ENCODE measurements around the gene TREML2. TPM values are rescaled to one million over a fixed set of nuclear protein-coding genes. Genes with fewer than 3 reads are reported as not detected.

Gene TREML2
- total RNA-seq, 1 experiment from 2014 or later = not detected

DNA sequence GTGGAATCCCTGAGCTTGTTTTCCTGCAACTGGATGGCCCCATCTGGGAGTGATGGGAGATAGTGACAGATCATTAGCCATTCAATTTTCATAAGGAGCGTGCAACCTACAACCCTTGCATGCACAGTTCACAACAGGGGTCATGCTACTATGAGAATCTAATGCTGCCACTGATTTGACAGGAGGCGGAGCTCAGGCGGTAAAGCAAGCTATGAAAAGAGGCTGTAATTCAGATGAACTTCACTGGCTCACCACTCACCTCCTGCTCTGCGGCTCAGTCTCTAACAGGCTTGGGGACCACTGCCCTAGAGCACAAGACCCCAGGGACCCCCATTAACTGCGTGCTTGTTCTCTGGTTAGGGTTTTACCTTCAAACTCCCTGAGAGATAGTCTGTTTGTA is 14.8 kb upstream of the TREML2 start:
- Histone ChIP-seq H3K27ac (ENCODE audit: low read length) (no peak overlapping the region), H3K9ac (ENCODE audit: low read length) (no peak overlapping the region), H3K9me2 (replicated peaks; ENCODE audit: low read length) (no peaks in the 10 kb centered on the region), H3K4me3 (ENCODE audit: low read length) (no peak overlapping the region), H3K4me2 (ENCODE audit: low read length) (no peak overlapping the region), H3K79me2 (ENCODE audit: low read length) (no peaks in the 10 kb centered on the region), H3F3A (ENCODE audit: low read length, unreplicated experiment) (no peaks in the 10 kb centered on the region), H3K27me3 (ENCODE audit: low read length) (peaks cover 16% of the 10 kb centered on the region), H3K9me3 (ENCODE audit: low read length) (peaks cover 9% of the 10 kb centered on the region; the same call in 1 of the 2 replicates), H3K4me1 (ENCODE audit: insufficient read depth, low read length) (no peaks in the 10 kb centered on the region), H4K20me1 (ENCODE audit: low read length) (no peaks in the 10 kb centered on the region), H3K36me3 (ENCODE audit: low read depth, low read length) (no peaks in the 10 kb centered on the region), H2AFZ (ENCODE audit: low read length) (no peak overlapping the region)
- intact Hi-C loops (cut with micrococcal nuclease) = no loop called here
- ATAC-seq (no peak), DNase-seq (no peak)
- BruUV-seq (replicated peaks) = no TSS peak
- CTCF ChIA-PET = no interaction called here
- no peak for TF ChIP-seq EZH2 (IDR thresholded peaks at IDR 0.05; ENCODE audit: low read length, unreplicated experiment)
- TF ChIP-seq, protein P1, sequence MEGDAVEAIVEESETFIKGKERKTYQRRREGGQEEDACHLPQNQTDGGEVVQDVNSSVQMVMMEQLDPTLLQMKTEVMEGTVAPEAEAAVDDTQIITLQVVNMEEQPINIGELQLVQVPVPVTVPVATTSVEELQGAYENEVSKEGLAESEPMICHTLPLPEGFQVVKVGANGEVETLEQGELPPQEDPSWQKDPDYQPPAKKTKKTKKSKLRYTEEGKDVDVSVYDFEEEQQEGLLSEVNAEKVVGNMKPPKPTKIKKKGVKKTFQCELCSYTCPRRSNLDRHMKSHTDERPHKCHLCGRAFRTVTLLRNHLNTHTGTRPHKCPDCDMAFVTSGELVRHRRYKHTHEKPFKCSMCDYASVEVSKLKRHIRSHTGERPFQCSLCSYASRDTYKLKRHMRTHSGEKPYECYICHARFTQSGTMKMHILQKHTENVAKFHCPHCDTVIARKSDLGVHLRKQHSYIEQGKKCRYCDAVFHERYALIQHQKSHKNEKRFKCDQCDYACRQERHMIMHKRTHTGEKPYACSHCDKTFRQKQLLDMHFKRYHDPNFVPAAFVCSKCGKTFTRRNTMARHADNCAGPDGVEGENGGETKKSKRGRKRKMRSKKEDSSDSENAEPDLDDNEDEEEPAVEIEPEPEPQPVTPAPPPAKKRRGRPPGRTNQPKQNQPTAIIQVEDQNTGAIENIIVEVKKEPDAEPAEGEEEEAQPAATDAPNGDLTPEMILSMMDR (conservative IDR thresholded peaks at IDR 0.05; ENCODE audit: low read depth, low read length) = no peak
- TF ChIP-seq EZH2phosphoT487 (IDR thresholded peaks at IDR 0.05; ENCODE audit: borderline replicate concordance, low read length) = no peak
- POLR2A ChIA-PET (ENCODE audit: unreplicated experiment) = no interaction called here

DNA sequence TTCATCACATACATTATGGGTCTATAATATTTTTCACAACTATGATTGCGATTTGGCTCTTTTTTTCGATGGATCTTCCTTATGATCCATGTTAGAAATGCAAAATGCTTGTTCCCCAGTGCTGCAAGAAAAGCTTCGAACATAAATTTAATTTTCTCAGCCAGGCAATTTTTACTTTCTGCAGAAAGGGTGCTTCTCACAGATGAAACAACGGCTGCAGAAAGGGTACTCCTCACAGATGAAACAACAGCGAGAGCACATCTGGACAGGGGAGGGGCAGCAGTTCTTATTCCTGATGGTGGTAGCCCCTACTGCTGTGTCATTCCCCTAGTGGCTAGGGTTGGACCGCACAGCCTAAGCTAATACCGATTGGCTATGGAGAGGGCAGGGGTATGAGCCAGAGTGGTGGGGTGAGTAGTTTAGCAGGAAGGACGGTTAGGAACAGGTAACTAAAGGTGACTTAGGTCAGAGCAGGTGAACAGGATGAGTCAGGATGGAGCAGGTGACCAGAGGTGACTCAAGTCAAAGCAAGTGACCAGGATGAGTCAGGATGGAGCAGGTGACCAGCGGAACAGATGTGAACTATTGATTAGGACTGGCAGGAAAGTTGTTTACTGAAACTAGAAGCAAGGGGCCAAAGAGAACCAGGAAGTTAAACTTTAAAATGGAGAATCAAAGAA is 13.8 kb upstream of the TREML2 start:
- ATAC-seq (no peak), DNase-seq (no peak)
- no peaks in the 10 kb centered on the region for H3K9me2 ChIP-seq (replicated peaks; ENCODE audit: low read length)
- no peaks in the 10 kb centered on the region for H3K4me1 ChIP-seq (ENCODE audit: insufficient read depth, low read length)
- intact Hi-C loops (cut with micrococcal nuclease) = no loop called here
- CTCF ChIA-PET = no interaction called here
- H3F3A ChIP-seq (ENCODE audit: low read length, unreplicated experiment) = no peaks in the 10 kb centered on the region
- H3K9ac ChIP-seq (ENCODE audit: low read length) = no peak overlapping the region
- BruUV-seq (replicated peaks) = no TSS peak
- TF ChIP-seq, protein P1 (conservative IDR thresholded peaks at IDR 0.05; ENCODE audit: low read depth, low read length) = no peak
- TF ChIP-seq EZH2phosphoT487 (IDR thresholded peaks at IDR 0.05; ENCODE audit: borderline replicate concordance, low read length) = no peak
- no peak for TF ChIP-seq EZH2 (IDR thresholded peaks at IDR 0.05; ENCODE audit: low read length, unreplicated experiment)
- H3K79me2 ChIP-seq (ENCODE audit: low read length) = no peaks in the 10 kb centered on the region
- no peak overlapping the region; the same call in 1 of the 2 replicates for H3K4me3 ChIP-seq (ENCODE audit: low read length)
- H4K20me1 ChIP-seq (ENCODE audit: low read length) = no peaks in the 10 kb centered on the region
- H2AFZ ChIP-seq (ENCODE audit: low read length) = no peak overlapping the region
- no peak overlapping the region for H3K27ac ChIP-seq (ENCODE audit: low read length)
- H3K36me3 ChIP-seq (ENCODE audit: low read depth, low read length) = no peaks in the 10 kb centered on the region
- H3K9me3 ChIP-seq (ENCODE audit: low read length) = peaks cover 9% of the 10 kb centered on the region; the same call in 1 of the 2 replicates
- H3K4me2 ChIP-seq (ENCODE audit: low read length) = no peak overlapping the region
- POLR2A ChIA-PET (ENCODE audit: unreplicated experiment) = no interaction called here
- H3K27me3 ChIP-seq (ENCODE audit: low read length) = peaks cover 16% of the 10 kb centered on the region

DNA sequence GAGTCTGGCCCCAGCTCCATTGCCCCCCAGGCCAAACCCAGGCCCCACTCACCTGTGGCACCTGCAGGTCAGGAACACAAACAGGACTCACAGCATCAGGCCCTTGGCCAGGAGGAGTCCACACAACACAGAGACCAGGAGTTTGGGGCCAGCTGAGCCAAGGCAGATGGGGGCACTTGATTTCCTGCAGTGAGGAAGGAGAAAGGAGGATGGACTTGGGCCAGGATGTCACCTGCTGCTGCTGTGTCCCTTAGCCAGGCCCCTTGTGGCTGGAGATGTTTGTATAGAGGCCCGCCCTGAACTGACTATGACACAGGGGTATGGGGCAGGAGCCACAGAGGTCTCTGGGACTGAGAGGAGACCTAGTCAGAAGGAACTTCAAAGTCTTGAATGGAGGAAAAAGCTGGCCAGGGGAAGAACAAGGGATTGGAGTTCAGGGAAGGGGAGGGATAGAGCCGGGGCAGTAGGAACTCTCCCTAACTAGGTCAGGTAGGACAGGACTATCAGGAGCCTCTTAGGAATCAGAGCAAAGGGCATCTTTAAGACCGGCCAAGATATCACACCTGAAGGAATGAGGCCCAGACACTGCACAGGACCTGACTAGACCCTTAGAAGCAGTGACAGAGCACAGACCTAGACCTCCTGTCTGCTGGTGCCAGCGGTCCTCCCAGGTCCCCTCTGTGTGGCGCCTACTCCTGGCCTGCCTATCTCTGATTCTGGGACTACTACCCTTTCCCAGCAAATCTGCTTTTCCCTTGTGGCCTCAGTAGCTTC is 8.8 kb upstream of the TREML2 start:
- ChIA-PET POLR2A (ENCODE audit: unreplicated experiment) (no interaction called here), CTCF (no interaction called here)
- no TSS peak for BruUV-seq (replicated peaks)
- Histone ChIP-seq H4K20me1 (ENCODE audit: low read length) (no peaks in the 10 kb centered on the region), H3K4me1 (ENCODE audit: insufficient read depth, low read length) (no peaks in the 10 kb centered on the region), H3K9me2 (replicated peaks; ENCODE audit: low read length) (no peaks in the 10 kb centered on the region), H3K27ac (ENCODE audit: low read length) (no peak overlapping the region), H2AFZ (ENCODE audit: low read length) (no peak overlapping the region), H3K4me3 (ENCODE audit: low read length) (no peak overlapping the region), H3K79me2 (ENCODE audit: low read length) (no peaks in the 10 kb centered on the region), H3K4me2 (ENCODE audit: low read length) (no peak overlapping the region), H3F3A (ENCODE audit: low read length, unreplicated experiment) (no peaks in the 10 kb centered on the region), H3K9me3 (ENCODE audit: low read length) (peaks cover 8% of the 10 kb centered on the region; the same call in 1 of the 2 replicates), H3K9ac (ENCODE audit: low read length) (no peak overlapping the region), H3K27me3 (ENCODE audit: low read length) (peaks cover 45% of the 10 kb centered on the region), H3K36me3 (ENCODE audit: low read depth, low read length) (no peaks in the 10 kb centered on the region)
- ATAC-seq = no peak
- TF ChIP-seq EZH2 (IDR thresholded peaks at IDR 0.05; ENCODE audit: low read length, unreplicated experiment) (no peak), EZH2phosphoT487 (IDR thresholded peaks at IDR 0.05; ENCODE audit: borderline replicate concordance, low read length) (no peak)
- DNase-seq = no peak
- intact Hi-C loops (cut with micrococcal nuclease) = no loop called here

Measured in PC-3 (cell line).